ENCODE measurements around the gene VPS51.

- TF ChIP-seq CTCF (conservative IDR thresholded peaks at IDR 0.05; ENCODE audit: low read length) (no peak), EZH2phosphoT487 (IDR thresholded peaks at IDR 0.05; ENCODE audit: borderline replicate concordance, low read depth, low read length) (no peak)
These were observed 26.1 kb downstream of the VPS51 start, which contains the start of the genes FAU and MRPL49 for GRCh38 chr11:65121865-65122696.

All from OCI-LY7 (cell line).